IMR-90 (cell line): ENCODE data around the gene SERPINE2. TPM values are rescaled to one million over a fixed set of nuclear protein-coding genes. Genes with fewer than 3 reads are reported as not detected.

Experiments
- ATAC-seq: fragments of 200-7000 bp; cut with Tn5 transposase; 2 replicates; pipeline ENCODE4 v1.9.1; 2020; ENCODE audit warnings: low read depth, mild to moderate bottlenecking, moderate library complexity
- BruUV-seq: library from RNA; stranded (reverse); fragments of 400-500 nt; replicated peaks from 2 replicates; lab custom pipeline; 2021; lab: Mats Ljungman, UMichigan
- CTCF ChIA-PET: fragments of 300-600 bp; formaldehyde crosslinking; extraction: SDS; loops from one replicate; lab custom pipeline; 2021; ENCODE audit warnings: antibody characterized with exemption; lab: Yijun Ruan, JAX
- POLR2A ChIA-PET: fragments of 300-600 bp; sonication (Branson Sonifier 250); formaldehyde crosslinking; loops from one replicate; lab custom pipeline; 2022; ENCODE audit warnings: antibody characterized with exemption; ENCODE audit not compliant: unreplicated experiment; lab: Charles Lee
- DNase-seq: peaks from one replicate; pipeline ENCODE4 v3.0.0; 2013
- H2AFZ ChIP-seq: replicated peaks from 2 replicates; pipeline ENCODE3; 2013; ENCODE audit warnings: low read length, mild to moderate bottlenecking; ENCODE audit not compliant: poor library complexity
- H2AK5ac ChIP-seq: 2 replicates; pipeline ENCODE4 v1.6.1; 2013; ENCODE audit warnings: low read depth, low read length, inconsistent platforms
- H2AK9ac ChIP-seq: replicated peaks from 2 replicates; pipeline ENCODE3; 2013; ENCODE audit warnings: mild to moderate bottlenecking, low read depth, low read length, moderate library complexity; ENCODE audit not compliant: poor library complexity
- H2BK120ac ChIP-seq: 2 replicates; pipeline ENCODE4 v1.6.1; 2013; ENCODE audit warnings: low read depth, low read length, inconsistent platforms
- H2BK15ac ChIP-seq: 3 replicates; pipeline ENCODE4 v1.6.1; 2013; ENCODE audit warnings: low read depth, low read length, inconsistent platforms
- H2BK20ac ChIP-seq: 2 replicates; pipeline ENCODE4 v1.6.1; 2013; ENCODE audit warnings: low read depth, mild to moderate bottlenecking, inconsistent platforms, low read length, moderate library complexity
- H2BK5ac ChIP-seq: 2 replicates; pipeline ENCODE4 v1.6.1; 2013; ENCODE audit warnings: mild to moderate bottlenecking, low read depth, low read length, inconsistent platforms; ENCODE audit not compliant: poor library complexity, severe bottlenecking
- H3K14ac ChIP-seq: replicated peaks from 2 replicates; pipeline ENCODE4 v1.6.1; 2013; ENCODE audit warnings: low read depth, low read length, inconsistent platforms
- H3K18ac ChIP-seq: 2 replicates; pipeline ENCODE4 v1.6.1; 2013; ENCODE audit warnings: low read depth, low read length, control low read depth
- H3K23ac ChIP-seq: 2 replicates; pipeline ENCODE4 v1.6.1; 2013; ENCODE audit warnings: low read depth, low read length, inconsistent platforms
- H3K27ac ChIP-seq: 2 replicates; pipeline ENCODE4 v1.5.1; 2013; ENCODE audit warnings: mild to moderate bottlenecking, control low read depth, low read length; ENCODE audit not compliant: insufficient read depth
- H3K27me3 ChIP-seq: 2 replicates; pipeline ENCODE4 v1.6.1; 2013; ENCODE audit warnings: low read length; ENCODE audit not compliant: control insufficient read depth, insufficient read depth
- H3K36me3 ChIP-seq: 2 replicates; pipeline ENCODE4 v1.6.1; 2013; ENCODE audit warnings: low read length, mixed read lengths; ENCODE audit not compliant: control insufficient read depth, insufficient read depth
- H3K4ac ChIP-seq: 2 replicates; pipeline ENCODE4 v1.6.1; 2013; ENCODE audit warnings: low read depth, low read length, inconsistent platforms
- H3K4me1 ChIP-seq: 2 replicates; pipeline ENCODE4 v1.6.1; 2013; ENCODE audit warnings: low read length, mixed read lengths; ENCODE audit not compliant: control insufficient read depth, insufficient read depth
- H3K4me2 ChIP-seq: 2 replicates; pipeline ENCODE4 v1.6.1; 2013; ENCODE audit warnings: low read depth, mild to moderate bottlenecking, control low read depth, low read length, moderate library complexity
- H3K4me3 ChIP-seq: 2 replicates; pipeline ENCODE4 v1.5.1; 2013; ENCODE audit warnings: low read depth, mild to moderate bottlenecking, control low read depth, low read length, moderate library complexity; ENCODE audit not compliant: insufficient read depth
- H3K56ac ChIP-seq: 2 replicates; pipeline ENCODE4 v1.6.1; 2013; ENCODE audit warnings: low read length, inconsistent platforms; ENCODE audit not compliant: insufficient read depth; ENCODE audit errors: extremely low read depth
- H3K79me1 ChIP-seq, 2 experiments: 2 replicates each; pipeline ENCODE4 v1.6.1; 2013; ENCODE audit warnings: low read length in 2 of 2, inconsistent platforms in 1 of 2, low read depth in 1 of 2
- H3K9ac ChIP-seq: 2 replicates; pipeline ENCODE4 v1.6.1; 2013; ENCODE audit warnings: low read depth, low read length, control low read depth
- H3K9me1 ChIP-seq: 2 replicates; pipeline ENCODE4 v1.6.1; 2013; ENCODE audit warnings: low read length, inconsistent platforms; ENCODE audit not compliant: insufficient read depth
- H3K9me3 ChIP-seq: 2 replicates; pipeline ENCODE4 v1.6.1; 2013; ENCODE audit warnings: low read length; ENCODE audit not compliant: control insufficient read depth, insufficient read depth
- H4K20me1 ChIP-seq: 2 replicates; pipeline ENCODE4 v1.6.1; 2013; ENCODE audit warnings: low read length, inconsistent platforms; ENCODE audit not compliant: insufficient read depth
- H4K5ac ChIP-seq: 2 replicates; pipeline ENCODE4 v1.6.1; 2013; ENCODE audit warnings: mild to moderate bottlenecking, low read depth, low read length, control low read depth
- H4K8ac ChIP-seq, 2 experiments: 2 replicates each; pipeline ENCODE4 v1.6.1; 2013; ENCODE audit warnings: low read depth in 2 of 2, low read length in 2 of 2, control low read depth in 1 of 2, inconsistent platforms in 1 of 2
- H4K91ac ChIP-seq: 2 replicates; pipeline ENCODE4 v1.6.1; 2013; ENCODE audit warnings: low read depth, low read length, inconsistent platforms; ENCODE audit not compliant: insufficient read depth
- BHLHE40 ChIP-seq: fragments of 150-350 bp; IDR thresholded peaks from 2 replicates; pipeline ENCODE4 v1.6.1; 2016; ENCODE audit warnings: mild to moderate bottlenecking, low read depth, low read length
- CEBPB ChIP-seq: IDR thresholded peaks from 2 replicates; pipeline ENCODE4 v1.6.1; 2012; ENCODE audit warnings: low read depth, low read length, improper control_type of control experiment
- CHD1 ChIP-seq: IDR thresholded peaks from 2 replicates; pipeline ENCODE4 v1.6.1; 2012; ENCODE audit warnings: low read depth, low read length, improper control_type of control experiment
- FOS ChIP-seq: fragments of 150-350 bp; IDR thresholded peaks from 2 replicates; pipeline ENCODE4 v1.6.1; 2016; ENCODE audit warnings: low read depth, low read length
- MAFK ChIP-seq: IDR thresholded peaks from 2 replicates; pipeline ENCODE4 v1.6.1; 2012; ENCODE audit warnings: low read depth, low read length, improper control_type of control experiment
- MAZ ChIP-seq: IDR thresholded peaks from 2 replicates; pipeline ENCODE4 v1.6.1; 2012; ENCODE audit warnings: low read depth, mild to moderate bottlenecking, low read length, improper control_type of control experiment, moderate library complexity, borderline replicate concordance
- MXI1 ChIP-seq: IDR thresholded peaks from 2 replicates; pipeline ENCODE4 v1.6.1; 2012; ENCODE audit warnings: low read depth, mild to moderate bottlenecking, low read length, moderate library complexity, borderline replicate concordance
- NFE2L2 ChIP-seq: fragments of 150-350 bp; IDR thresholded peaks from 2 replicates; pipeline ENCODE4 v1.6.1; 2016; ENCODE audit warnings: low read depth, mild to moderate bottlenecking, low read length
- POLR2A ChIP-seq: IDR thresholded peaks from 2 replicates; pipeline ENCODE4 v1.6.1; 2012; ENCODE audit warnings: mild to moderate bottlenecking, low read depth, low read length
- RAD21 ChIP-seq: IDR thresholded peaks from 2 replicates; pipeline ENCODE4 v1.6.1; 2012; ENCODE audit warnings: low read length, improper control_type of control experiment
- RCOR1 ChIP-seq: IDR thresholded peaks from 2 replicates; pipeline ENCODE4 v1.6.1; 2012; ENCODE audit warnings: mild to moderate bottlenecking, low read length, improper control_type of control experiment; ENCODE audit not compliant: insufficient replicate concordance
- RFX5 ChIP-seq: IDR thresholded peaks from 2 replicates; pipeline ENCODE4 v1.8.0; 2012; ENCODE audit warnings: low read depth, mild to moderate bottlenecking, low read length, moderate library complexity
- SMC3 ChIP-seq: fragments of 150-350 bp; IDR thresholded peaks from 2 replicates; pipeline ENCODE4 v1.6.1; 2016; ENCODE audit warnings: low read depth, mild to moderate bottlenecking, antibody characterized with exemption, low read length, moderate library complexity
- WGBS, 2 experiments: methylation state at CpG; one replicate each; pipeline versions ENCODE4 v1.1.5 to v1.1.7; 2013; ENCODE audit warnings: missing lambda C conversion rate in 2 of 2; ENCODE audit not compliant: insufficient read length in 1 of 2; ENCODE audit errors: extremely low coverage in 2 of 2; 5-methylcytosine and 5-hydroxymethylcytosine counted together
- dilution Hi-C: fragments of 300-500 bp; cut with HindIII; formaldehyde crosslinking; loops from one replicate; pipeline ENCODE4 v1.14.3; 2018; ENCODE audit warnings: low sequenced_read_pairs; ENCODE audit not compliant: unreplicated experiment
- in situ Hi-C: fragments of 300-500 bp; cut with MboI; formaldehyde crosslinking; loops from 3 replicates; pipeline ENCODE4 v1.14.3; 2019; ENCODE audit warnings: low sequenced_read_pairs, inconsistent platforms, mixed read lengths
- intact Hi-C: fragments of 100-400 bp; cut with micrococcal nuclease; formaldehyde crosslinking; loops from 2 replicates; pipeline ENCODE4 v1.10.0; 2022
- polyA plus RNA-seq, 3 experiments: library from polyadenylated mRNA; depleted of rRNA; stranded (reverse); fragments of >200 nt; gene quantifications; 2 replicates each; pipeline ENCODE4 v1.2.3, GENCODE V29; 2012; ENCODE audit warnings: low replicate concordance in 1 of 3
- total RNA-seq: library from RNA; depleted of rRNA; stranded (reverse); fragments of >200 nt; gene quantifications from 2 replicates; pipeline ENCODE4 v1.2.3, GENCODE V29; 2012
- TF ChIP-seq, protein P1 (sequence below): fragments of 150-350 bp; IDR thresholded peaks from 2 replicates; pipeline ENCODE4 v1.6.1; 2016; ENCODE audit warnings: low read depth, mild to moderate bottlenecking, low read length, moderate library complexity, borderline replicate concordance
- TF ChIP-seq, protein P2 (sequence below): conservative IDR thresholded peaks from 2 replicates; pipeline ENCODE4 v1.5.1; 2012; ENCODE audit warnings: mild to moderate bottlenecking, low read depth, low read length, improper control_type of control experiment

SERPINE2 gene
- total and polyA plus RNA-seq, 2 of the 4 experiments (the other 2 are of a cell fraction), result 24.0 to 62.7 TPM

DNA sequence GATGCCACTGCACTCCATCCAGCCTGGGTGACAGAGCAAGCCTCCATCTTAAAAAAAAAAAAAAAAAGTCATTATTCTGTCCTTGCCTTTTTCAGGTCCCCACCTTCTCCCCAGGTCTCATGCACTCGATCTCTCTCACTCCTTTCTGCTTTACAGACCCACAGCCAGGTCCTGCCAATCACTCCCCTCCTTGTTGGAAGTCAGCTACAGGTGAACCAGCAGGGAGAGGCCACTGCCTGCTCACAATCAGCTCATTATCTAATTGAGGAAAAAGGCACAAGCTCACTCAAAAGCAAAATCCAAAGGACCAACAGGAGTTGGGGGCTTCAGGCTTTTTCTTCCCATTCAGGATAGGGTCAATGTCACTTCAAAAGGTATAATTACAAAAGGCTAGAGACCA lies 96.0 kb downstream of the SERPINE2 start:
- H3K9me3 ChIP-seq, result no peaks in the 10 kb centered on the region
- peak overlapping the region; percentile 95 for H3K4me2 ChIP-seq
- H4K5ac ChIP-seq, result peak overlapping the region; percentile 12; the same call in 1 of the 2 replicates
- peak overlapping the region; percentile 94 for H3K9ac ChIP-seq
- H3K14ac ChIP-seq, result peak overlapping the region; percentile 96
- no CpG with 5 or more reads among the region's 1 CpG for WGBS, 2 experiments
- POLR2A ChIA-PET, result interaction anchor here (0.6 kb wide), 1 partner anchor 342 kb away, joined by 3 read pairs; no protein-coding TSS in a partner anchor
- no peak for TF ChIP-seq MXI1
- TF ChIP-seq MAFK, result no peak
- no peak for TF ChIP-seq RCOR1
- TF ChIP-seq, protein P1, sequence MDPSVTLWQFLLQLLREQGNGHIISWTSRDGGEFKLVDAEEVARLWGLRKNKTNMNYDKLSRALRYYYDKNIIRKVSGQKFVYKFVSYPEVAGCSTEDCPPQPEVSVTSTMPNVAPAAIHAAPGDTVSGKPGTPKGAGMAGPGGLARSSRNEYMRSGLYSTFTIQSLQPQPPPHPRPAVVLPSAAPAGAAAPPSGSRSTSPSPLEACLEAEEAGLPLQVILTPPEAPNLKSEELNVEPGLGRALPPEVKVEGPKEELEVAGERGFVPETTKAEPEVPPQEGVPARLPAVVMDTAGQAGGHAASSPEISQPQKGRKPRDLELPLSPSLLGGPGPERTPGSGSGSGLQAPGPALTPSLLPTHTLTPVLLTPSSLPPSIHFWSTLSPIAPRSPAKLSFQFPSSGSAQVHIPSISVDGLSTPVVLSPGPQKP, result no peak
- no peak for TF ChIP-seq NFE2L2
- no peak for TF ChIP-seq RFX5
- TF ChIP-seq POLR2A, result no peak
- no peak for TF ChIP-seq FOS
- TF ChIP-seq MAZ, result no peak
- TF ChIP-seq BHLHE40, result no peak
- TF ChIP-seq SMC3, result no peak
- TF ChIP-seq CHD1, result no peak
- TF ChIP-seq, protein P2, sequence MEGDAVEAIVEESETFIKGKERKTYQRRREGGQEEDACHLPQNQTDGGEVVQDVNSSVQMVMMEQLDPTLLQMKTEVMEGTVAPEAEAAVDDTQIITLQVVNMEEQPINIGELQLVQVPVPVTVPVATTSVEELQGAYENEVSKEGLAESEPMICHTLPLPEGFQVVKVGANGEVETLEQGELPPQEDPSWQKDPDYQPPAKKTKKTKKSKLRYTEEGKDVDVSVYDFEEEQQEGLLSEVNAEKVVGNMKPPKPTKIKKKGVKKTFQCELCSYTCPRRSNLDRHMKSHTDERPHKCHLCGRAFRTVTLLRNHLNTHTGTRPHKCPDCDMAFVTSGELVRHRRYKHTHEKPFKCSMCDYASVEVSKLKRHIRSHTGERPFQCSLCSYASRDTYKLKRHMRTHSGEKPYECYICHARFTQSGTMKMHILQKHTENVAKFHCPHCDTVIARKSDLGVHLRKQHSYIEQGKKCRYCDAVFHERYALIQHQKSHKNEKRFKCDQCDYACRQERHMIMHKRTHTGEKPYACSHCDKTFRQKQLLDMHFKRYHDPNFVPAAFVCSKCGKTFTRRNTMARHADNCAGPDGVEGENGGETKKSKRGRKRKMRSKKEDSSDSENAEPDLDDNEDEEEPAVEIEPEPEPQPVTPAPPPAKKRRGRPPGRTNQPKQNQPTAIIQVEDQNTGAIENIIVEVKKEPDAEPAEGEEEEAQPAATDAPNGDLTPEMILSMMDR, result no peak
- TF ChIP-seq CEBPB, result no peak
- TF ChIP-seq RAD21, result no peak
- H2AFZ ChIP-seq, result no peak overlapping the region
- H3K18ac ChIP-seq, result no peak overlapping the region
- intact Hi-C loops (loop anchor here (10.0 kb wide), 1 partner anchor 248 kb away; no protein-coding TSS in a partner anchor), in situ Hi-C loops (no loop called here), dilution Hi-C loops (no loop called here)
- peak overlapping the region; percentile 32; the same call in 2 of the 3 replicates for H2BK15ac ChIP-seq
- H3K23ac ChIP-seq, result peak overlapping the region; percentile 92
- H2AK9ac ChIP-seq, result peak overlapping the region; percentile 21
- H3K56ac ChIP-seq, result peak overlapping the region; percentile 36; the same call in 1 of the 2 replicates
- DNase-seq (no peak), ATAC-seq (no peak)
- H3K4me1 ChIP-seq, result peaks cover 9% of the 10 kb centered on the region
- no peaks in the 10 kb centered on the region for H3K27me3 ChIP-seq
- peaks cover 18 to 46% of the 10 kb centered on the region in 2 experiments for H3K79me1 ChIP-seq
- peak overlapping the region; percentile 97 for H2BK5ac ChIP-seq
- peak overlapping the region; percentile 84; the same call in 1 of the 2 replicates for H2AK5ac ChIP-seq
- H4K20me1 ChIP-seq, result peaks cover 26% of the 10 kb centered on the region
- peak overlapping the region; percentile 15 to 72; a peak in 3 of 4 replicates for H4K8ac ChIP-seq
- peaks cover 15% of the 10 kb centered on the region for H3K9me1 ChIP-seq
- H2BK120ac ChIP-seq, result peak overlapping the region; percentile 92
- H4K91ac ChIP-seq, result peak overlapping the region; percentile 84
- CTCF ChIA-PET, result interaction anchor here (0.7 kb wide), 1 partner anchor 46 kb away, joined by 3 read pairs; no protein-coding TSS in a partner anchor
- BruUV-seq, result no TSS peak
- no peaks in the 10 kb centered on the region for H3K36me3 ChIP-seq
- H3K4me3 ChIP-seq, result peak overlapping the region; percentile 91
- H3K4ac ChIP-seq, result peak overlapping the region; percentile 92
- peak overlapping the region; percentile 61 for H2BK20ac ChIP-seq
- H3K27ac ChIP-seq, result peak overlapping the region; percentile 78
